Activated naive CD8-positive, alpha-beta T cell (primary cell): ENCODE data around the gene PIGS.

ENCODE experiments used
- H3K27ac Mint-ChIP-seq: one replicate; pipeline ENCODE4 v1.8.0; 2021; ENCODE audit warnings: mixed read lengths
- H3K27me3 Mint-ChIP-seq: one replicate; pipeline ENCODE4 v1.8.0; 2021; ENCODE audit warnings: mixed read lengths
- H3K36me3 Mint-ChIP-seq: one replicate; pipeline ENCODE4 v1.8.0; 2021; ENCODE audit warnings: mixed read lengths
- H3K4me1 Mint-ChIP-seq: one replicate; pipeline ENCODE4 v1.8.0; 2021; ENCODE audit warnings: low read depth, mixed read lengths
- H3K4me3 Mint-ChIP-seq: one replicate; pipeline ENCODE4 v1.8.0; 2021; ENCODE audit warnings: mild to moderate bottlenecking, mixed read lengths
- H3K9me3 Mint-ChIP-seq: one replicate; pipeline ENCODE4 v1.8.0; 2021; ENCODE audit warnings: low read depth, mixed read lengths

The PIGS gene

DNA sequence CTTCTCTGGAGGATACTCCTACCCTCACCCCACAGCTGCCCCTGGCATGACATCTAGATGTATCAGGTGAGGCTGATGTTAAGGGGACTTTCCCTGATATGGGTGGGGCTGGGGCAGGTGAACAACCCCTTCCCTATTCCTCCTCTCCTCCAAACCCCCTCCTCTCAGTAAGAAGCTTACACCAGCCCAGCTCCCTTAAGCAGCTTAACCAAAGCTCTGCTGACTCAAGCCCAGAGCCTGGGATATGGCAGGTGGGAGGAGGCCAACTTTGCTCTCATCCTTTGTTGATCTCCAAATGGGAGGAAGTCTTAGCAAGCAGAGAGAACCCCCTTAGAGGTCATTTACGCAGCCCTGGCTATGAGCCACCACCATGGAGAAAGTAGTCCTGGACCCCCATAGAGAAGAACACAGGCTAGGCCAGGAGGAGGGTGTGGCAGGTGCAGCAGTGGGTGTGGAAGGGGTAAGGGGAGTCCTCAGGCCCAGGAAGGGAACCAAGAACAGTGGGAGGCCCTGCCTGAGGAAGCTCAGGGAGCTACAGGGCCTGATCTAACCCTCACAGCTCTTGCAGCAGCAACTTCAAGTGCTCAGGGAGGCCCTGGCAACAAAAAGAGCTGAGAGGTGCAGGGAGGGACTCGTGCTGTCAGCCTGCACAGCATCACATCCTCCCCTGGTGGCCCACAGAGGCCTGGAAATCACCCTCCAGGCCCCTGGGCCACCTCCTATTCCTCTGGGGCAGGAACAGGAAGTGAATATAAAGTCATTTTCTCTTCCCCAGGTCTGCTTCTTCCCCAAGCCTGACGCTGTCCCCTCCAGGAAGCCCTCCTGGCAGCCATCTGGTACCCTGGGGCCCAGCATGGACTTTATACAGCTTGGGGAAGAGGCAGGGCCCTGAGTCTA lies 21.8 kb downstream of the PIGS start:
- peaks cover 2% of the 10 kb centered on the region for H3K36me3 Mint-ChIP-seq
- H3K4me3 Mint-ChIP-seq, result peak overlapping the region; percentile 58
- H3K27me3 Mint-ChIP-seq, result no peaks in the 10 kb centered on the region
- H3K27ac Mint-ChIP-seq, result peak overlapping the region; percentile 87
- H3K4me1 Mint-ChIP-seq, result peaks cover 46% of the 10 kb centered on the region
- no peaks in the 10 kb centered on the region for H3K9me3 Mint-ChIP-seq

DNA sequence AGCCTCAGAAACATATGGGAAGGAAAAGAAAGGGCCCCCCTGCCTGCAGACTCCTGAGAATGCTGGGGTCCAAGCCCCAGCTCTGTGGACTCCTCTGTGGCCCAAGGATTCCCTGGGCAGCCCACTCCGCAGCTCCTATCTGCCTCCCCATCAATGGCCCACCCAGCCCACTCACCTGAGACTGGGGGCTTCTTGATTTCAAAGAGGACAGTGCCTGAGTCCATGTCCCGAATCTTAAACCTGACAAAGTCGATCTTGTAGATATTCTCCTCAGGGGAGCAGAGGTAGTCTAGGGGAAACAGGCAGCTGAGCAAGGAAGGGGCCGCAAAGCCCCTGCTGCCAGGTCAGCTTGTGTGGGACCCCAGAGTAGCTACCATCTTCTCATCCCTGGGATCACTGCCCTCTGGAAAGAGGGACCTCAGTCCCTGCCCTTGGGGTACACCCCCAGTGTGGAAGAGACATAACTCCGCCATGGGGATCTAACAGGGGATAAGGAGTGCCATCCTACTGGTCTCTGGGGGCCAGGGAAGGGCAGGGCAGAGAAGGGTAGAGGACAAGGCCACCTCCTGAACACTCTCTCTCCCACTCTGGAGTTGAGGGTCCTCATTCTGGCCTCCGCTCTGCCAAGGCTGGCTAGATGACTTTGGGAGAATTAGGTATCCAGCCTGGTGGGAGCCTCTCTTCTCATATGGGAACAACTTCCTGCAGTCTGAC lies 22.8 kb downstream of the PIGS start:
- Mint-ChIP-seq H3K4me1 (peaks cover 46% of the 10 kb centered on the region), H3K4me3 (peak overlapping the region; percentile 21), H3K36me3 (peaks cover 2% of the 10 kb centered on the region), H3K9me3 (no peaks in the 10 kb centered on the region), H3K27ac (peak overlapping the region; percentile 87), H3K27me3 (no peaks in the 10 kb centered on the region)

DNA sequence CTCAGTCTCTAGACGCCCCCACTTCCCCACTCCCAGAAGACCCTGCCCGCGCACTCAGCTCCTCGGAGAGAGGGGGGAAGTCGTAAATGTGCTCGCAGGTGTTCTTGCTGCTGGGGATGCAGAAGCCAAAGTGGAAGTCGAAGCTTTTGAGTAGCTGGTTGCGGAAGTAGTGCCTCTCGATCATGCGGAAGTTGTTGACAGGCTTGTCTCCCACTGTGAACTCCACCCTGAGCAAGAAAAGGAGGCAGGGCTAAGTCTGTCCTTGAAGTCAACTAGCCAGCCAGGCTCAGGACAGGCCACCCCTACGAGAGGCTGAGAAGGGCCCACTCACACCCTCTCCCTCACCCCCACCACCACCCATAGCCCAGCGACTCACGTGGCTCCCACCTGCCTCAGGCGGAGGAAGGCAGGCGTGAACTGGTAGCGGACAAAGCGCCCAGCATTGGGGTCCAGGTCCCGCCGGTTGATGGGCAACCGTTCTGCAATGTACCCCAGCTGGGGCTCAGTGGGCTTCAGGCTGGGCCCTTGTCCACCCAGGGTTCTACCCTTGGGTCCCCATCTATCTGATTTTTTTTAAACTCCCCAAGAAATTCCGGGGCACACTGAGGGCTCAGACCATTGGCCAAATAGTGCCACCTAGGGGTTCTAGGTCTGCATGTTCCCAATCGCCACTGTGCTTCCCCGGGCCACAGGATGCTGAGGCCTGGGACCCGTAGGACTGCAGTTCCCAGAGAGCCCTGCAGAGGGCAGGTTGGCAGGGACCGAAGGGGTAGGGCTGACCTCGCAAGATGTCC lies 23.5 kb downstream of the PIGS start:
- Mint-ChIP-seq H3K27me3 (no peaks in the 10 kb centered on the region), H3K4me3 (peak overlapping the region; percentile 32), H3K27ac (peak overlapping the region; percentile 73), H3K36me3 (no peaks in the 10 kb centered on the region), H3K4me1 (peaks cover 44% of the 10 kb centered on the region), H3K9me3 (no peaks in the 10 kb centered on the region)

DNA sequence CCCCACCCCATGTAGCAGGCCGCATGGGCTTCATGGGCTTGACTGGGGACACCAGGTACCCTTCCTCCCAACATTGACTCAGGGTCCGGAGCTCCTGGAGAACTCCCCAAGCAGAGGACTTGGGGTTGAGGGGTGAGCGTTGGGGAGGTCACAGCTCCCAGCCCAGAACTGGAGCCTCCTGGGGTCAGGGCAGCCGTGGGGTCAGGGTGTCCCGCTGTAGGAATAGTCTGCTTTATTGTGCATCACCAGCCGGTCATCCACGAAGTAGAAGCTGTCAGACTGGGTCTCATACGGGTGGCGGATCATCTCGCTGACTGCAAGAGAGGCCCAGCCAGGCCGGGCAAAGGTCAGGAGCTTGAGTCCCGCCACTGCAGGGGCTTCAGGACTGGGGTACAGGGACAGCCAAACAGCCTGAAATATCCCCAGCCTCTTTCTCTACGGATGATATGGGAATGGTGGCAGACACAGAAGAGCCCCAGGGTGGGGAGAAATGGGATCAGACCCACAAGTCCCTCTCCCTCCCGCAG lies 24.2 kb downstream of the PIGS start:
- H3K27me3 Mint-ChIP-seq, result no peaks in the 10 kb centered on the region
- H3K27ac Mint-ChIP-seq, result no peak overlapping the region
- peak overlapping the region; percentile 32 for H3K4me3 Mint-ChIP-seq
- H3K4me1 Mint-ChIP-seq, result peaks cover 42% of the 10 kb centered on the region
- no peaks in the 10 kb centered on the region for H3K9me3 Mint-ChIP-seq
- no peaks in the 10 kb centered on the region for H3K36me3 Mint-ChIP-seq

DNA sequence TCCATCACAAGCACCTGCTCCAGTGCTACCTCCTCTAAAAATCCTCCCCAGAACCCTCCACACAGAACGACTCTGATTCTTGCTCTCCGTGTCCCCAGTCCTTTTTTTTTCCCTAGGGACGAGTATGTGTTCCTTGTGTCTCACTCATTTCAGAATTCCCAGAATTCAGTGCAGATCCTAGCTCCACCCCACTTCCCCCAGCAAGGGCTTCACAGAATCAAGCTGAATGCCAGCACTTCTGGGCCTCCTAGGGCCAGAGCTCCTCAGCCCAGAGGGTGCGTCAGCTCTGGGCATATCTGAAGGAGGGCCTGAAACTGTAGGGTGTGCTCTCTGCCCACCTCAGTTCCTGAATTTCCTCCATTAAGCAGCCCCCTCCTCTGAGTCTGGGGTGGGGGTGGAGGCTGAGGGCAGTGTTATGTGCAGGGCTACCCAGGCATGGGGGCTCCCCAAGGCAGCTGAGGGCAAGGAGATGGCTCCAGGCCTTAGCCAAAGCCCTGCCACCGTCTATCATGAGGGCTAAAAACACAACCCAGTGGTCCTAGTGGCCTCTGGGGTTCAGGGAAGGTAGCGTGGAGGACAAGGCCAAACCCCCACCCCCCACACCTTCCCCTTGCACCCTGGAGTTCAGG lies 25.4 kb downstream of the PIGS start:
- no peak overlapping the region for H3K27ac Mint-ChIP-seq
- no peaks in the 10 kb centered on the region for H3K9me3 Mint-ChIP-seq
- no peak overlapping the region for H3K4me3 Mint-ChIP-seq
- no peaks in the 10 kb centered on the region for H3K27me3 Mint-ChIP-seq
- no peaks in the 10 kb centered on the region for H3K36me3 Mint-ChIP-seq
- H3K4me1 Mint-ChIP-seq, result peaks cover 32% of the 10 kb centered on the region

DNA sequence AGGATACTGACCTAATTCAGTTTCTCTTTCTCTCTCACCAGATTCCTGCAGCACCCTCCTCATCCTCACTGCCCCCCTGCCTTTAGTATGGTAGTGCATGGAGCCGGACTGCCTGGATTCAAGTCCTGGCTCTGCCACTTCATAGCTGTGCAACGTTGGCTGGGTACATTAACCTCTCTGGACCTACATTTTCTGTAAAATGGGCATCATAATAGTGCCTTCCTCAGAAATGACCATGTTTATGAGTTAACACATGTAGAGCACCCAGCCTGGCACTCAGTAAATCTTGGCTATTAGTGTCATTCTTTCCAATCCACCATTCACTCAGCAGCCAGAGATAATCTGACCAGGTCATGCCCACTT lies 26.2 kb downstream of the PIGS start:
- H3K36me3 Mint-ChIP-seq, result no peaks in the 10 kb centered on the region
- no peaks in the 10 kb centered on the region for H3K9me3 Mint-ChIP-seq
- no peaks in the 10 kb centered on the region for H3K27me3 Mint-ChIP-seq
- H3K4me3 Mint-ChIP-seq, result no peak overlapping the region
- no peak overlapping the region for H3K27ac Mint-ChIP-seq
- H3K4me1 Mint-ChIP-seq, result peaks cover 24% of the 10 kb centered on the region

DNA sequence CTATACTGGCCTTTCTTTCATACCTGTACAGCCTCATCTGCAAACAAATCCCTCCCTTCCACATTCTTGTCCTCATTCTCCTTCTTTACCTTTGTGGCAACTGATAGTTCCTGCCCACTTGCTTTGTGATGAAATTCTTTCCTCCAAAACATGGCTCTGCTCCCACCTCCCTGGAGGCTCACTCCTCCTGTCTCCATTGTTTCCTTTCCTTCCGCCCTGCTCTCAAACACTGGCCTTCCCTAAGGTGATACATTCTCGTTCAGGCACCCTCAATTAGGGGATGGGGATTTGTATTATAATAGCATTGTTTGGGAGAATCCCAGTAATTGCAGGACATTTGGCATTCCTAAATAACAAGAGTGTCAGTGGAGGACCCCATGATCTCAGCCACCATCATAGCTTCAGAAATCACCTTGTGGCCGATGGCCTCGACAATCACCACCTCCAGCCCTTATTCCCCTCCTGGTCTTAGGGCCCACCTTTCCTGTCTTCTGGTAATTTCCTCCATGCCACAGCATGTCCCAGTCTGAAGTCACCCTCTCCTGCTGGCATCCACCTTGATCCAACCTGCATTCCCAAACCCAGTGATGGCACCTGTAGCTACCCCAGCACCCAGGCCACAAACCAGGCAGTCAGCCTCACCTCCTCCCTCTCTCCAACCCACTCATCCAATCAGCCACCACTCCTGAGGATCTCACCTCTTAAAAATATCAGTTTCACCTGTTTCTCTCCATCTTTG lies 26.8 kb downstream of the PIGS start:
- Mint-ChIP-seq H3K9me3 (no peaks in the 10 kb centered on the region), H3K4me3 (no peak overlapping the region), H3K27me3 (no peaks in the 10 kb centered on the region), H3K4me1 (peaks cover 18% of the 10 kb centered on the region), H3K27ac (no peak overlapping the region), H3K36me3 (no peaks in the 10 kb centered on the region)

DNA sequence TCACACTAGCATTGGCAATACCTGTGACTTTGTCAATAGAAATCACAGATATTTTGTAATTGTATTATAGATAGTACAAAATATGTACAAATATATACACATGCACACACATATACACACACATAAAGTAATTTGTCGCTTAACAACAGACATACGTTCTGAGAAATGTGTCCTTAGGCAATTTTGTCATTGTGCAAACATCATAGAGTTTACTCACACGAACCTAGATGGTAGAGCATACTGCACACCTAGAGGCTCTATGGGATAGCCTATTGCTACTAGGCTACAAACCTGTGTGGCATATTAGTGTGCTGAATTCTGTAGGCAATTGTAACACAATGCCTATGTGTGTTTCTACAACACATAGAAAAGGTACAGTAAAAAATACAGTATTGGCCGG lies 29.9 kb downstream of the PIGS start:
- Mint-ChIP-seq H3K9me3 (no peaks in the 10 kb centered on the region), H3K4me3 (no peak overlapping the region), H3K27me3 (no peaks in the 10 kb centered on the region), H3K36me3 (no peaks in the 10 kb centered on the region), H3K27ac (no peak overlapping the region), H3K4me1 (no peaks in the 10 kb centered on the region)

DNA sequence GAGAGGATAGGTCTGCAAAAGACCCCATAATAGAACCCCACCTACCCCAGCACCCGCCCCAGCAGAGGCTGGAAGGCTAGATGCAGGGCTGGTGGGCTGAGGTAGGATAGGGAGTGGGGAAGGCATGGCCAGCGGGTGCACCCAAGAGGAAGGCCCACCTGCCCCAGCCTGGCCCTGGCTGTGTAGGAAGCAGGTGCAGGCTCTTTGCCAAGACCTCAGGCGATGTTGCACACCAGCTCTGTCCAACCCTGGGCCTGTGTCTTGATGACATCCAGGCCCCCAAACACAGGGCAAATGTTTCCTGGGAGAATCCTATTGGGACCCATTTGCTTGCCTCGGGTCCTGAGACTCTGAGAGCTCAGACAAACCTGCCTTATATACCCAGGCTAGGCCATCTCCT lies 31.1 kb downstream of the PIGS start:
- Mint-ChIP-seq H3K36me3 (no peaks in the 10 kb centered on the region), H3K4me1 (no peaks in the 10 kb centered on the region), H3K27ac (no peak overlapping the region), H3K4me3 (no peak overlapping the region), H3K27me3 (no peaks in the 10 kb centered on the region), H3K9me3 (no peaks in the 10 kb centered on the region)

DNA sequence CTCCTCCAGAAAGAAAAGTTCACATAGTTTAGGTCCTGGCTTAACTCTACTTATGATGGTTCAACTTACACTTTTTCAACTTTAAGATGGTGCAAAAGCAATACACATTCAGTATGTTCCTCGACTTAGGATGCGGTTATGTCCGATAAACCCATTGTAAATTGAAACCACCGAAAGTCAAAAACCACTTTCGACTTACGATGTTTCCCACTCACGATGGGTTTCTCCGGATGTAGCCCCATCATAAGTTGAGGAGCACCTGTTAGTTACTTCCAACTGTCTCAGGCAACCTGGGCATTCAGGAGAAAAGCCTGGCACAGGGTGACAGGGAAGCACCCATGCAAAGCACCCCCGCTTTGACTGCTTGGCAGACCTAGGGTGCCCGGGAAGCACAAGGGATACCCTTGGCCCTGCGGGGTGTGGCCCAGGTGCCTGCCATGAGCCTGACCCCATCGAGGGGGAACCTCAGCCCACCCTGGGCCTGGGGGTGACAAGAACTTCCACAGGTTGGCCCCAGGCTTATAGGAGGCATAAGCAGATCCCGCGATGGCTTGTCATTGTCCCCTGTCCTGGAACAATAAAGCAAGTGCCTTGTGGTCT lies 32.9 kb downstream of the PIGS start:
- no peaks in the 10 kb centered on the region for H3K9me3 Mint-ChIP-seq
- H3K4me1 Mint-ChIP-seq, result no peaks in the 10 kb centered on the region
- no peak overlapping the region for H3K4me3 Mint-ChIP-seq
- no peaks in the 10 kb centered on the region for H3K27me3 Mint-ChIP-seq
- no peak overlapping the region for H3K27ac Mint-ChIP-seq
- no peaks in the 10 kb centered on the region for H3K36me3 Mint-ChIP-seq

DNA sequence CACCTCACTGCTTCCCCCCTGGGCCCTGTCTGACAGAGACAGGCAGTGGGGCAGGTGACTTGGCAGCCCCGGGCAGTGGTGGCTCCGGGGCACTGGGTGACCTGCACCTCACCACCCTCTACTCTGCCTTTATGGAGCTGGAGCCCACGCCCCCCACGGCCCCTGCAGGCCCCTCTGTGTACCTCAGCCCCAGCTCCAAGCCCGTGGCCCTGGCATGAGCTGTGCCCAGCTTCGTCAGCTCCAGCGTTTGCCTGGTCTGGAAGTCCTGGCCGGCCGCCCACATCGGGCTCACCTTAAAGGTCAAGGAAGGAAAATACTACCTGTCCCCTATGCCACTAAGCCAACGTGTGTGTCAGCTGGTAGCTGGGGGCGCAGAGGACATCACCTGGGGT lies 34.1 kb downstream of the PIGS start:
- no peaks in the 10 kb centered on the region for H3K4me1 Mint-ChIP-seq
- H3K27me3 Mint-ChIP-seq, result no peaks in the 10 kb centered on the region
- no peak overlapping the region for H3K4me3 Mint-ChIP-seq
- H3K9me3 Mint-ChIP-seq, result no peaks in the 10 kb centered on the region
- no peaks in the 10 kb centered on the region for H3K36me3 Mint-ChIP-seq
- H3K27ac Mint-ChIP-seq, result no peak overlapping the region

DNA sequence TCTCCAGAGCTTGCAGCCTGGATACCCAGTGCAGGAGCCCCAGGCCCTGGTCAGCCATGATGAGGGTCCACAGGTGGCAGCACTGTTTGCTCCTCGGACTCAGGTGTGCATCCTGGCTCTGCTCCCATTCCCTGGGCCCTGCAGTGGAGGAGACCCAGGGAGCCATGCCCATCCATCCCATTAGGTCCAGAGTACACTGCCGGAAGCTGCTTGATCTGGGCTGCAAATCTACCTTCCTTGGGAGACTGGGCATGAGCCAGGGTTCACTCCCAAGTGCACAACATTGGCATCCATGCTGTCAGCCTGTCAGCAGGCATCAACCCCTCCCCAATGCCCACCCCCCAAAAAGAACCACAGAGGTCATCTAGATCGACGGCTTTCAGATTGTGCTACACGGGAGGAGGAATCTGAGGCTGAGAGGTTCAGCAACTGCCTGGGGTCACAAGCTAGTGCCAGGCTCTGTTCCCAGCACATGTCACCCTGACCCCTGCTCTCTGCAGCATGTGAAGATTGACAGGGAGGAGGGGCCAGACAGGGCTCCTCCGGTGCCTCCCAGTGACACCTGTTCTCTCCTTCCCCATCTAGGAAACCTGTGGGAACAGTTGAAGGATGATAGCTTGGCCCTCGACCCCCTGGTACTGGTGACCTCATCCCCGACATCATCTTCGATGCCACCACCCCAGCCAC lies 34.6 kb downstream of the PIGS start:
- Mint-ChIP-seq H3K9me3 (no peaks in the 10 kb centered on the region), H3K27ac (no peak overlapping the region), H3K4me3 (no peak overlapping the region), H3K4me1 (no peaks in the 10 kb centered on the region), H3K27me3 (no peaks in the 10 kb centered on the region), H3K36me3 (no peaks in the 10 kb centered on the region)

DNA sequence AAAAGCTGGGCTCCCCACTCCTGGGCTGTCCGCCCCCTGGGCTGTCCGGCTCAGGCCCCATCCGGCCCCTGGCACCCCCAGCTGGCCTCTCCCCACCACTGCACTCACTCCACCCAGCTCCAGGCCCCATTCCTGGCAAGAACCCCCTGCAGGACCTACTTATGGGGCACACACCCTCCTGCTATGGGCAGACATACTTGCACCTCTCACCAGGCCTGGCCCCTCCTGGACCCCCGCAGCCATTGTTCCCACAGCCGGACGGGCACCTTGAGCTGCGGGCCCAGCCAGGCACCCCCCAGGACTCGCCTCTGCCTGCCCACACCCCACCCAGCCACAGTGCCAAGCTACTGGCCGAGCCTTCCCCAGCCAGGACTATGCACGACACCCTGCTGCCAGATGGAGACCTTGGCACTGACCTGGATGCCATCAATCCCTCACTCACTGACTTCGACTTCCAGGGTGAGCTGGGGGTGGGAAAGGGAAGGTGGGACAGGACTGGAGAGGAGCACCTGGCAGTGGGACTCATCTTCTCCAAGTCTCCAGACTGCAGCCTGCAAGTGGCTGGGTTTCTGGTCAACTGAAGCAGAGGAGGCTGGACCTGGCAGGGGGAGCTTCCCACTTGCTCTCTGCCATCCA lies 36.5 kb downstream of the PIGS start:
- Mint-ChIP-seq H3K27ac (no peak overlapping the region), H3K36me3 (no peaks in the 10 kb centered on the region), H3K4me1 (no peaks in the 10 kb centered on the region), H3K27me3 (no peaks in the 10 kb centered on the region), H3K9me3 (no peaks in the 10 kb centered on the region), H3K4me3 (no peak overlapping the region)
